Thymus (tissue), 11 donors: ENCODE measurements around the gene ARHGDIA. TPM values are rescaled to one million over a fixed set of nuclear protein-coding genes. Genes with fewer than 3 reads are reported as not detected.

Experiments used
- DNase-seq, 9 donors: peaks; one replicate each; pipeline ENCODE4 v3.0.0-alpha.2; 2013; ENCODE audit warnings: low spot score in 9 of 9, low read depth in 6 of 9, missing footprints in 1 of 9
- H3K27ac ChIP-seq, 2 donors: one replicate each; pipeline ENCODE4 v1.5.1; 2013; ENCODE audit warnings: control low read depth in 1 of 2, low read depth in 1 of 2, low read length in 1 of 2, mild to moderate bottlenecking in 1 of 2, moderate library complexity in 1 of 2
- H3K27me3 ChIP-seq, 2 donors: one replicate each; pipeline ENCODE4 v1.5.1; 2013; ENCODE audit warnings: low read length in 1 of 2; ENCODE audit not compliant: control insufficient read depth in 2 of 2, insufficient read depth in 1 of 2
- H3K36me3 ChIP-seq, 2 donors: one replicate each; pipeline ENCODE4 v1.5.1; 2013; ENCODE audit warnings: low read length in 1 of 2, mild to moderate bottlenecking in 1 of 2, moderate library complexity in 1 of 2; ENCODE audit not compliant: control insufficient read depth in 2 of 2, insufficient read depth in 2 of 2
- H3K4me1 ChIP-seq, 2 donors: one replicate each; pipeline ENCODE4 v1.5.1; 2013; ENCODE audit warnings: low read length in 2 of 2; ENCODE audit not compliant: control insufficient read depth in 2 of 2, insufficient read depth in 2 of 2
- H3K4me3 ChIP-seq, 2 donors: one replicate each; pipeline ENCODE4 v1.5.1; 2013; ENCODE audit warnings: low read length in 2 of 2, control low read depth in 1 of 2, mild to moderate bottlenecking in 1 of 2
- H3K9me3 ChIP-seq, 2 donors: one replicate each; pipeline ENCODE4 v1.5.1; 2013; ENCODE audit warnings: low read length in 1 of 2, mild to moderate bottlenecking in 1 of 2; ENCODE audit not compliant: control insufficient read depth in 2 of 2, insufficient read depth in 1 of 2
- WGBS: extraction: QIAGEN DNeasy Blood & Tissue Kit; methylation state at CpG from one replicate; pipeline ENCODE4 v1.1.7; 2013; 5-methylcytosine and 5-hydroxymethylcytosine counted together
- polyA plus RNA-seq: library from polyadenylated mRNA; stranded (reverse); fragments of 200-250 nt; gene quantifications from one replicate; pipeline ENCODE4 v1.2.3, GENCODE V29; 2013
- total RNA-seq: library from RNA; stranded (reverse); fragments of 120-200 nt; gene quantifications from one replicate; pipeline ENCODE4 v1.2.4, GENCODE V29; 2013
- donor health status: healthy.

ARHGDIA gene
- total and polyA plus RNA-seq, 2 donors, result 106 to 189 TPM

DNA sequence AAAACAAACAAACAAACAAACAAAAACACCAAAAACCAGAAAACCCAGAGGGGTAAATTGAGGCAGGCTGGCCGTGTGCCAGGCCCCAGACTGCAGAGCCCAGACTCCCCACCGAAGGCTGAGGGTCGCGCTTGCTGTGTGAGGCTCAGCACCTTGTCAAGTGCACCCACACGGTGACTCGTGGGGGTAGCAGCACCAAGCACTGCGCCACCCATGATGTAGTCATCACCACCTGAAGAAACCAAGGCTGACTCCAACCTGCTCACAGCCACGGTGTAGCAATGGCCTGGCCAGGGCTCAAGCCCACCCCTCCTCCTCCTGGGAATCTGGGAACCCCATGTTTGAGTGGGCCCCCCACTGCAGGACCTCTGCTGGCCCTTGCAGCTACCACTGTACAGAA, 50.0 kb downstream of the ARHGDIA start:
- peaks cover 0 to 16% of the 10 kb centered on the region in 2 donors for H3K27me3 ChIP-seq

DNA sequence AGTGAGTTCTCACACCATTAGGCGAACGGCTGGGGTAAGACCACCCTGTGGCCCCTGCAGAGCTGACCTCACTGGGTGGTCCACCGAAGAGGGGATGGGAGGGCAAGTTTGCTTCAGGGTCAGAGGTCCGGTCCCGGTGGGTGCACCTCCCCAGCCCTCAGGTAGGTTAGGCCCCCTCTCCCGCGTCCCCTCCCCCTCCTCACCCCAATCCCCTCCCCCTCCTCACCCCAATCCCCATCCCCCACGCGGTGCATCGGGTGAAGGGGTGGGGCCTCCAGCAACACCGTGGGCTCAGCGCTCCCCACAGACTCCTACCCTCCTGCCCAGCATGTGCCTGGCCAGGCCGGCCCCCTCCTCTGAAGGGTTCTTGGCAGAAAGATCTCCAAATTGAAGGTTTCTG, 51.4 kb downstream of the ARHGDIA start:
- H3K4me3 ChIP-seq, result no peak overlapping the region
- H3K27me3 ChIP-seq, result peaks cover 0 to 24% of the 10 kb centered on the region in 2 donors
- peaks cover 21 to 23% of the 10 kb centered on the region in 2 donors for H3K36me3 ChIP-seq
- 44% methylated on average over 13 of the region's 13 CpGs for WGBS
- H3K4me1 ChIP-seq, result no peaks in the 10 kb centered on the region
- no peaks in the 10 kb centered on the region for H3K9me3 ChIP-seq
- H3K27ac ChIP-seq, result no peak overlapping the region
- DNase-seq, result no peak

More for the DNA sequence above, 50.0 kb downstream of the ARHGDIA start:
- WGBS, result 96% methylated on average over 8 of the region's 8 CpGs
- Histone ChIP-seq H3K9me3 (no peaks in the 10 kb centered on the region), H3K27ac (no peak overlapping the region), H3K4me3 (no peak overlapping the region), H3K4me1 (no peaks in the 10 kb centered on the region), H3K36me3 (peaks cover 25 to 26% of the 10 kb centered on the region in 2 donors)
- no peak for DNase-seq

DNA sequence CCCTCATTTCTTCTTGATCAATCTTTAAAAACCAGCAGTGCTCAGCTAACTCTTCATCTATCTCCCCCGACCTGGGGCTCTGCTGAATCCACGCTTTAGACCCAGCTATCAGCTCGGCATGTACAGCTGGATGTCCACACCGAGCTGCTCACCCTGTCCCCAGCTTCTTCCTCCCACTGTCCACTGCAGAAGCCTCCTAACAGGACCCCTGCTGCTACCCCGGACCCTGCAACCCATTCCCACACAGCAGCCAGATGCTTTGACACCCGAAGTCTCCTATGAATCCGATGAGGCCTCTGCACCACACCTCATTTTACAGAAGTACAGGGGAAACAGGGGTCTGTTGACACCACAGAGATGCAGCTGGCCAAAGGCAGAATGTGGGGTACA, 53.4 kb downstream of the ARHGDIA start:
- Histone ChIP-seq H3K27me3 (peaks cover 0 to 24% of the 10 kb centered on the region in 2 donors), H3K27ac (no peak overlapping the region), H3K4me1 (no peaks in the 10 kb centered on the region), H3K36me3 (peaks cover 5 to 8% of the 10 kb centered on the region in 2 donors), H3K9me3 (no peaks in the 10 kb centered on the region), H3K4me3 (no peak overlapping the region)
- DNase-seq, result no peak
- WGBS, result 72% methylated on average over 7 of the region's 7 CpGs

Other genes with a start within 250 kb of the ARHGDIA start
Only the 30 nearest of the 31 such genes appear.
- 0.47 TPM for gene TSPAN10, start 234.1 kb downstream of the ARHGDIA start, total RNA-seq
- gene TSPAN10, start 234.1 kb downstream of the ARHGDIA start, polyA plus RNA-seq, result 1.8 TPM
- gene PDE6G, start 214.8 kb downstream of the ARHGDIA start, total RNA-seq, result 12.2 TPM
- gene PDE6G, start 214.8 kb downstream of the ARHGDIA start, polyA plus RNA-seq, result 18.2 TPM
- 60.9 TPM for gene OXLD1, start 204.7 kb downstream of the ARHGDIA start, total RNA-seq
- gene OXLD1, start 204.7 kb downstream of the ARHGDIA start, polyA plus RNA-seq, result 83.0 TPM
- gene CCDC137, start 204.6 kb downstream of the ARHGDIA start, total RNA-seq, result 14.4 TPM
- 42.5 TPM for gene CCDC137, start 204.6 kb downstream of the ARHGDIA start, polyA plus RNA-seq
- 23.0 TPM for gene ARL16, start 187.5 kb downstream of the ARHGDIA start, total RNA-seq
- gene ARL16, start 187.5 kb downstream of the ARHGDIA start, polyA plus RNA-seq, result 129 TPM
- gene HGS, start 187.3 kb downstream of the ARHGDIA start, total RNA-seq, result 39.0 TPM
- gene HGS, start 187.3 kb downstream of the ARHGDIA start, polyA plus RNA-seq, result 157 TPM
- gene MRPL12, start 168.0 kb downstream of the ARHGDIA start, total RNA-seq, result 21.6 TPM
- 59.7 TPM for gene MRPL12, start 168.0 kb downstream of the ARHGDIA start, polyA plus RNA-seq
- gene SLC25A10, start 159.1 kb downstream of the ARHGDIA start, total RNA-seq, result 8.3 TPM
- gene SLC25A10, start 159.1 kb downstream of the ARHGDIA start, polyA plus RNA-seq, result 11.9 TPM
- gene GCGR, start 67.2 kb downstream of the ARHGDIA start, total RNA-seq, result 0.05 TPM
- 0.80 TPM for gene GCGR, start 67.2 kb downstream of the ARHGDIA start, polyA plus RNA-seq
- 96.2 TPM for gene MCRIP1, start 38.0 kb downstream of the ARHGDIA start, total RNA-seq
- 120 TPM for gene MCRIP1, start 38.0 kb downstream of the ARHGDIA start, polyA plus RNA-seq
- 0.28 TPM for gene PPP1R27, start 36.3 kb downstream of the ARHGDIA start, total RNA-seq
- 0.94 TPM for gene PPP1R27, start 36.3 kb downstream of the ARHGDIA start, polyA plus RNA-seq
- gene P4HB, start 10.8 kb downstream of the ARHGDIA start, total RNA-seq, result 210 TPM
- 219 TPM for gene P4HB, start 10.8 kb downstream of the ARHGDIA start, polyA plus RNA-seq
- 168 TPM for gene ALYREF, start 20.2 kb upstream of the ARHGDIA start, total RNA-seq
- gene ALYREF, start 20.2 kb upstream of the ARHGDIA start, polyA plus RNA-seq, result 42.9 TPM
- 108 TPM for gene ANAPC11, start 20.4 kb upstream of the ARHGDIA start, total RNA-seq
- gene ANAPC11, start 20.4 kb upstream of the ARHGDIA start, polyA plus RNA-seq, result 127 TPM
- 1.7 TPM for gene NPB, start 30.9 kb upstream of the ARHGDIA start, total RNA-seq
- gene NPB, start 30.9 kb upstream of the ARHGDIA start, polyA plus RNA-seq, result 3.5 TPM
- gene PCYT2, start 40.1 kb upstream of the ARHGDIA start, total RNA-seq, result 19.4 TPM
- gene PCYT2, start 40.1 kb upstream of the ARHGDIA start, polyA plus RNA-seq, result 37.4 TPM
- 16.1 TPM for gene SIRT7, start 46.8 kb upstream of the ARHGDIA start, total RNA-seq
- gene SIRT7, start 46.8 kb upstream of the ARHGDIA start, polyA plus RNA-seq, result 47.7 TPM
- gene MAFG, start 56.4 kb upstream of the ARHGDIA start, total RNA-seq, result 6.0 TPM
- gene MAFG, start 56.4 kb upstream of the ARHGDIA start, polyA plus RNA-seq, result 7.3 TPM
- gene PYCR1, start 66.0 kb upstream of the ARHGDIA start, total RNA-seq, result 16.4 TPM
- 2.9 TPM for gene PYCR1, start 66.0 kb upstream of the ARHGDIA start, polyA plus RNA-seq
- gene MYADML2, start 75.9 kb upstream of the ARHGDIA start, total RNA-seq, result 0.05 TPM
- gene MYADML2, start 75.9 kb upstream of the ARHGDIA start, polyA plus RNA-seq, result 0.07 TPM
- 0.66 TPM for gene NOTUM, start 89.8 kb upstream of the ARHGDIA start, total RNA-seq
- 0.25 TPM for gene NOTUM, start 89.8 kb upstream of the ARHGDIA start, polyA plus RNA-seq
- 27.6 TPM for gene ASPSCR1, start 106.3 kb upstream of the ARHGDIA start, total RNA-seq
- 57.6 TPM for gene ASPSCR1, start 106.3 kb upstream of the ARHGDIA start, polyA plus RNA-seq
- gene CENPX, start 151.5 kb upstream of the ARHGDIA start, total RNA-seq, result 44.5 TPM
- gene CENPX, start 151.5 kb upstream of the ARHGDIA start, polyA plus RNA-seq, result 79.7 TPM
- 15.2 TPM for gene LRRC45, start 152.0 kb upstream of the ARHGDIA start, total RNA-seq
- 20.7 TPM for gene LRRC45, start 152.0 kb upstream of the ARHGDIA start, polyA plus RNA-seq
- gene RAC3, start 160.3 kb upstream of the ARHGDIA start, total RNA-seq, result 4.7 TPM
- 6.9 TPM for gene RAC3, start 160.3 kb upstream of the ARHGDIA start, polyA plus RNA-seq
- gene DCXR, start 166.4 kb upstream of the ARHGDIA start, total RNA-seq, result 71.2 TPM
- 101 TPM for gene DCXR, start 166.4 kb upstream of the ARHGDIA start, polyA plus RNA-seq
- gene RFNG, start 180.5 kb upstream of the ARHGDIA start, total RNA-seq, result 8.1 TPM
- 45.4 TPM for gene RFNG, start 180.5 kb upstream of the ARHGDIA start, polyA plus RNA-seq
- 75.8 TPM for gene GPS1, start 180.6 kb upstream of the ARHGDIA start, total RNA-seq
- gene GPS1, start 180.6 kb upstream of the ARHGDIA start, polyA plus RNA-seq, result 98.3 TPM
- gene DUS1L, start 194.5 kb upstream of the ARHGDIA start, total RNA-seq, result 57.9 TPM
- gene DUS1L, start 194.5 kb upstream of the ARHGDIA start, polyA plus RNA-seq, result 147 TPM
- 12.3 TPM for gene FASN, start 226.9 kb upstream of the ARHGDIA start, total RNA-seq
- 19.0 TPM for gene FASN, start 226.9 kb upstream of the ARHGDIA start, polyA plus RNA-seq